K562 (cell line): ENCODE data around the gene MARCKSL1. TPM values are rescaled to one million over a fixed set of nuclear protein-coding genes. Genes with fewer than 3 reads are reported as not detected.

Experiments
- MTA1 ChIP-seq: fragments of 450-650 bp; IDR thresholded peaks from 2 replicates; pipeline ENCODE4 v1.6.1; 2017; ENCODE audit warnings: borderline replicate concordance
- MTA2 ChIP-seq: fragments of 450-650 bp; IDR thresholded peaks from 2 replicates; pipeline ENCODE4 v1.6.1; 2016; ENCODE audit warnings: low read depth
- PML ChIP-seq: IDR thresholded peaks from 2 replicates; pipeline ENCODE4 v1.6.1; 2012; ENCODE audit warnings: low read length, inconsistent platforms
- ZBTB7A ChIP-seq: IDR thresholded peaks from 2 replicates; pipeline ENCODE4 v1.6.1; 2011; ENCODE audit warnings: low read depth, mild to moderate bottlenecking, low read length, moderate library complexity, borderline replicate concordance; ENCODE audit not compliant: control insufficient read depth
- polyA plus RNA-seq, 8 experiments: library from polyadenylated mRNA; depleted of rRNA in 4 of 8; stranded (reverse) in 5 of 8; unstranded in 3 of 8; fragments of >200 nt; fragmentation: Nextera tagmentation in 2 of 8; fragmentation: Illumina TruSeq in 1 of 8; extraction: Ambion mirVana in 2 of 8; extraction: Trizol in 1 of 8; gene quantifications; 2 replicates each; pipeline versions ENCODE4 v1.2.1 to v1.2.3, GENCODE V29; 2011 to 2014; ENCODE audit warnings: inconsistent platforms in 1 of 8, missing spikeins in 1 of 8
- total RNA-seq, 7 experiments: library from RNA; depleted of rRNA in 6 of 7; stranded (reverse); fragments of >200 nt in 6 of 7; fragmentation: Illumina TruSeq in 2 of 7; extraction: Trizol in 2 of 7; gene quantifications; 2 replicates each; pipeline versions ENCODE4 v1.2.1 to v1.2.3, GENCODE V29; 2011 to 2021; ENCODE audit warnings: low replicate concordance in 1 of 7
- TF ChIP-seq, protein P1 (sequence below), 2 experiments: IDR thresholded peaks in 1 of 2; conservative IDR thresholded peaks in 1 of 2; 2 replicates each; pipeline ENCODE4 v1.6.1; 2016; ENCODE audit warnings: low read depth in 2 of 2, mild to moderate bottlenecking in 1 of 2, missing compliant biosample characterization in 1 of 2, missing genetic modification characterization in 1 of 2, moderate library complexity in 1 of 2
- TF ChIP-seq, protein P2 (sequence below): fragments of 450-650 bp; IDR thresholded peaks from 2 replicates; pipeline ENCODE4 v1.6.1; 2017; ENCODE audit warnings: antibody characterized with exemption, mild to moderate bottlenecking
- TF ChIP-seq, protein P3 (sequence below): sonication (generic); formaldehyde crosslinking; IDR thresholded peaks from 2 replicates; pipeline ENCODE4 v1.8.0; 2022; ENCODE audit warnings: mild to moderate bottlenecking, missing genetic modification reagents, borderline replicate concordance
- TF ChIP-seq, protein P4 (sequence below), 2 experiments: fragments of 450-650 bp in 1 of 2; IDR thresholded peaks; 2 replicates each; pipeline ENCODE4 v1.6.1; 2011 to 2017; ENCODE audit warnings: low read depth in 2 of 2, antibody characterized with exemption in 1 of 2, borderline replicate concordance in 1 of 2, low read length in 1 of 2, mild to moderate bottlenecking in 1 of 2, mixed read lengths in 1 of 2; ENCODE audit not compliant: control insufficient read depth in 1 of 2
- TF ChIP-seq, protein P5 (sequence below): fragments of 200-800 bp; sonication (Bioruptor generic); IDR thresholded peaks from 2 replicates; pipeline ENCODE4 v1.6.1; 2017; ENCODE audit warnings: missing genetic modification characterization, missing compliant biosample characterization

MARCKSL1 gene
- total and polyA plus RNA-seq, 9 of the 15 experiments (the other 6 are each of a cell fraction or from before 2014, with no cell fraction given), result 14.7 to 325 (median 155) TPM

DNA sequence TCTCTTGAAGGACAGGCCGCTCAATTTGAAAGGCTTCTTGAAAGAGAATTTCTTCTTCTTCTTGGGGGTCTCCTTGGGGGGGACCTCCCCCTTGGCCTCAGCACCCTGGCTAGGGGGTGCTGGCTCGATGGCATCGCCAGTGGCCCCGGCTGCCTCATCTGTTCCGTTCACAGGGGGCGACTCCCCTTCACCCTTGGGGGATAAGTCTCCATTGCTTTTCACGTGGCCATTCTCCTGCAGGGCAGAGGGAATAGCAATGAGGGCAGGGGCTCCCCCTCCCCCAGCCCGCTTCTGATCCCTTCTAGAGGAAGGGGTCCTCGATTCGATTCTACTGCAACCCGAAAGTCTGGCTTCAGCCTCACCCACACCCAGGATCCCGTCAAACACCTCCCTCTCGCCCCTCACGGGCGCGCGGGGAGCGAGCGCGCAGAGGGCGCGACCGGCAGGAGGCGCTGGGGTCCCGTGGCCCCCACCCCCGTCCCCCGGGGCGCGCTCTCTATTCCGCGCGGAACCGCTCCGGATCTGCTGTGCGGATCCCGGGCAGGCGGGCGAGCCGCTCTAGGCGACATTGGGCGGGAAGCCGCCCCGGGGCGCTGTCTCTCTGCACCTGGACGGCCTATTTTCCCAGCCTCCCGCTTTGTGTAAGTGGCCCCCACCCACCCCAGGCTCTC, 1.0 kb downstream of the MARCKSL1 start (continued):
- TF ChIP-seq, protein P1, sequence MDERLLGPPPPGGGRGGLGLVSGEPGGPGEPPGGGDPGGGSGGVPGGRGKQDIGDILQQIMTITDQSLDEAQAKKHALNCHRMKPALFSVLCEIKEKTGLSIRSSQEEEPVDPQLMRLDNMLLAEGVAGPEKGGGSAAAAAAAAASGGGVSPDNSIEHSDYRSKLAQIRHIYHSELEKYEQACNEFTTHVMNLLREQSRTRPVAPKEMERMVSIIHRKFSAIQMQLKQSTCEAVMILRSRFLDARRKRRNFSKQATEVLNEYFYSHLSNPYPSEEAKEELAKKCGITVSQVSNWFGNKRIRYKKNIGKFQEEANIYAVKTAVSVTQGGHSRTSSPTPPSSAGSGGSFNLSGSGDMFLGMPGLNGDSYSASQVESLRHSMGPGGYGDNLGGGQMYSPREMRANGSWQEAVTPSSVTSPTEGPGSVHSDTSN (CRISPR knock-in tag; IDR thresholded peaks at IDR 0.05; ENCODE audit: low read depth), result no peak
- TF ChIP-seq, protein P1 (tag; conservative IDR thresholded peaks at IDR 0.05; ENCODE audit: low read depth), result no peak
- peak; percentile 95 for TF ChIP-seq ZBTB7A
- TF ChIP-seq, protein P2, sequence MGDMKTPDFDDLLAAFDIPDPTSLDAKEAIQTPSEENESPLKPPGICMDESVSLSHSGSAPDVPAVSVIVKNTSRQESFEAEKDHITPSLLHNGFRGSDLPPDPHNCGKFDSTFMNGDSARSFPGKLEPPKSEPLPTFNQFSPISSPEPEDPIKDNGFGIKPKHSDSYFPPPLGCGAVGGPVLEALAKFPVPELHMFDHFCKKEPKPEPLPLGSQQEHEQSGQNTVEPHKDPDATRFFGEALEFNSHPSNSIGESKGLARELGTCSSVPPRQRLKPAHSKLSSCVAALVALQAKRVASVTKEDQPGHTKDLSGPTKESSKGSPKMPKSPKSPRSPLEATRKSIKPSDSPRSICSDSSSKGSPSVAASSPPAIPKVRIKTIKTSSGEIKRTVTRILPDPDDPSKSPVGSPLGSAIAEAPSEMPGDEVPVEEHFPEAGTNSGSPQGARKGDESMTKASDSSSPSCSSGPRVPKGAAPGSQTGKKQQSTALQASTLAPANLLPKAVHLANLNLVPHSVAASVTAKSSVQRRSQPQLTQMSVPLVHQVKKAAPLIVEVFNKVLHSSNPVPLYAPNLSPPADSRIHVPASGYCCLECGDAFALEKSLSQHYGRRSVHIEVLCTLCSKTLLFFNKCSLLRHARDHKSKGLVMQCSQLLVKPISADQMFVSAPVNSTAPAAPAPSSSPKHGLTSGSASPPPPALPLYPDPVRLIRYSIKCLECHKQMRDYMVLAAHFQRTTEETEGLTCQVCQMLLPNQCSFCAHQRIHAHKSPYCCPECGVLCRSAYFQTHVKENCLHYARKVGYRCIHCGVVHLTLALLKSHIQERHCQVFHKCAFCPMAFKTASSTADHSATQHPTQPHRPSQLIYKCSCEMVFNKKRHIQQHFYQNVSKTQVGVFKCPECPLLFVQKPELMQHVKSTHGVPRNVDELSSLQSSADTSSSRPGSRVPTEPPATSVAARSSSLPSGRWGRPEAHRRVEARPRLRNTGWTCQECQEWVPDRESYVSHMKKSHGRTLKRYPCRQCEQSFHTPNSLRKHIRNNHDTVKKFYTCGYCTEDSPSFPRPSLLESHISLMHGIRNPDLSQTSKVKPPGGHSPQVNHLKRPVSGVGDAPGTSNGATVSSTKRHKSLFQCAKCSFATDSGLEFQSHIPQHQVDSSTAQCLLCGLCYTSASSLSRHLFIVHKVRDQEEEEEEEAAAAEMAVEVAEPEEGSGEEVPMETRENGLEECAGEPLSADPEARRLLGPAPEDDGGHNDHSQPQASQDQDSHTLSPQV, result 0 out of 2 replicates have a peak, but pooled peaks have one; percentile 6
- TF ChIP-seq, protein P3, sequence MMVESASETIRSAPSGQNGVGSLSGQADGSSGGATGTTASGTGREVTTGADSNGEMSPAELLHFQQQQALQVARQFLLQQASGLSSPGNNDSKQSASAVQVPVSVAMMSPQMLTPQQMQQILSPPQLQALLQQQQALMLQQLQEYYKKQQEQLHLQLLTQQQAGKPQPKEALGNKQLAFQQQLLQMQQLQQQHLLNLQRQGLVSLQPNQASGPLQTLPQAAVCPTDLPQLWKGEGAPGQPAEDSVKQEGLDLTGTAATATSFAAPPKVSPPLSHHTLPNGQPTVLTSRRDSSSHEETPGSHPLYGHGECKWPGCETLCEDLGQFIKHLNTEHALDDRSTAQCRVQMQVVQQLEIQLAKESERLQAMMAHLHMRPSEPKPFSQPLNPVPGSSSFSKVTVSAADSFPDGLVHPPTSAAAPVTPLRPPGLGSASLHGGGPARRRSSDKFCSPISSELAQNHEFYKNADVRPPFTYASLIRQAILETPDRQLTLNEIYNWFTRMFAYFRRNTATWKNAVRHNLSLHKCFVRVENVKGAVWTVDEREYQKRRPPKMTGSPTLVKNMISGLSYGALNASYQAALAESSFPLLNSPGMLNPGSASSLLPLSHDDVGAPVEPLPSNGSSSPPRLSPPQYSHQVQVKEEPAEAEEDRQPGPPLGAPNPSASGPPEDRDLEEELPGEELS (CRISPR knock-in tag), result 0 out of 2 replicates have a peak, but pooled peaks have one; percentile 4
- TF ChIP-seq, protein P4, sequence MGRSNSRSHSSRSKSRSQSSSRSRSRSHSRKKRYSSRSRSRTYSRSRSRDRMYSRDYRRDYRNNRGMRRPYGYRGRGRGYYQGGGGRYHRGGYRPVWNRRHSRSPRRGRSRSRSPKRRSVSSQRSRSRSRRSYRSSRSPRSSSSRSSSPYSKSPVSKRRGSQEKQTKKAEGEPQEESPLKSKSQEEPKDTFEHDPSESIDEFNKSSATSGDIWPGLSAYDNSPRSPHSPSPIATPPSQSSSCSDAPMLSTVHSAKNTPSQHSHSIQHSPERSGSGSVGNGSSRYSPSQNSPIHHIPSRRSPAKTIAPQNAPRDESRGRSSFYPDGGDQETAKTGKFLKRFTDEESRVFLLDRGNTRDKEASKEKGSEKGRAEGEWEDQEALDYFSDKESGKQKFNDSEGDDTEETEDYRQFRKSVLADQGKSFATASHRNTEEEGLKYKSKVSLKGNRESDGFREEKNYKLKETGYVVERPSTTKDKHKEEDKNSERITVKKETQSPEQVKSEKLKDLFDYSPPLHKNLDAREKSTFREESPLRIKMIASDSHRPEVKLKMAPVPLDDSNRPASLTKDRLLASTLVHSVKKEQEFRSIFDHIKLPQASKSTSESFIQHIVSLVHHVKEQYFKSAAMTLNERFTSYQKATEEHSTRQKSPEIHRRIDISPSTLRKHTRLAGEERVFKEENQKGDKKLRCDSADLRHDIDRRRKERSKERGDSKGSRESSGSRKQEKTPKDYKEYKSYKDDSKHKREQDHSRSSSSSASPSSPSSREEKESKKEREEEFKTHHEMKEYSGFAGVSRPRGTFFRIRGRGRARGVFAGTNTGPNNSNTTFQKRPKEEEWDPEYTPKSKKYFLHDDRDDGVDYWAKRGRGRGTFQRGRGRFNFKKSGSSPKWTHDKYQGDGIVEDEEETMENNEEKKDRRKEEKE (IDR thresholded peaks at IDR 0.05; ENCODE audit: borderline replicate concordance in 1 of 2, control insufficient read depth in 1 of 2, low read depth in 2 of 2, low read length in 1 of 2), result 0 out of 4 replicates have a peak, but pooled peaks of 1 of the 2 experiments have one; percentile 64
- TF ChIP-seq PML, result peak; percentile 33; the same call in 1 of the 2 replicates
- no peak; the same call in 1 of the 2 replicates for TF ChIP-seq MTA2
- TF ChIP-seq, protein P5, sequence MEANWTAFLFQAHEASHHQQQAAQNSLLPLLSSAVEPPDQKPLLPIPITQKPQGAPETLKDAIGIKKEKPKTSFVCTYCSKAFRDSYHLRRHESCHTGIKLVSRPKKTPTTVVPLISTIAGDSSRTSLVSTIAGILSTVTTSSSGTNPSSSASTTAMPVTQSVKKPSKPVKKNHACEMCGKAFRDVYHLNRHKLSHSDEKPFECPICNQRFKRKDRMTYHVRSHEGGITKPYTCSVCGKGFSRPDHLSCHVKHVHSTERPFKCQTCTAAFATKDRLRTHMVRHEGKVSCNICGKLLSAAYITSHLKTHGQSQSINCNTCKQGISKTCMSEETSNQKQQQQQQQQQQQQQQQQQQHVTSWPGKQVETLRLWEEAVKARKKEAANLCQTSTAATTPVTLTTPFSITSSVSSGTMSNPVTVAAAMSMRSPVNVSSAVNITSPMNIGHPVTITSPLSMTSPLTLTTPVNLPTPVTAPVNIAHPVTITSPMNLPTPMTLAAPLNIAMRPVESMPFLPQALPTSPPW, result peak; percentile 97
- TF ChIP-seq MTA1, result peak; percentile 80
